Activated CD8-positive, alpha-beta memory T cell treated with anti-CD3 and anti-CD28 coated beads for 24 hours (primary cell): ENCODE results near the gene RTP5.

ENCODE experiments used
- DNase-seq: peaks from one replicate; pipeline ENCODE4 v3.0.0-alpha.2; 2020

The RTP5 gene

DNA sequence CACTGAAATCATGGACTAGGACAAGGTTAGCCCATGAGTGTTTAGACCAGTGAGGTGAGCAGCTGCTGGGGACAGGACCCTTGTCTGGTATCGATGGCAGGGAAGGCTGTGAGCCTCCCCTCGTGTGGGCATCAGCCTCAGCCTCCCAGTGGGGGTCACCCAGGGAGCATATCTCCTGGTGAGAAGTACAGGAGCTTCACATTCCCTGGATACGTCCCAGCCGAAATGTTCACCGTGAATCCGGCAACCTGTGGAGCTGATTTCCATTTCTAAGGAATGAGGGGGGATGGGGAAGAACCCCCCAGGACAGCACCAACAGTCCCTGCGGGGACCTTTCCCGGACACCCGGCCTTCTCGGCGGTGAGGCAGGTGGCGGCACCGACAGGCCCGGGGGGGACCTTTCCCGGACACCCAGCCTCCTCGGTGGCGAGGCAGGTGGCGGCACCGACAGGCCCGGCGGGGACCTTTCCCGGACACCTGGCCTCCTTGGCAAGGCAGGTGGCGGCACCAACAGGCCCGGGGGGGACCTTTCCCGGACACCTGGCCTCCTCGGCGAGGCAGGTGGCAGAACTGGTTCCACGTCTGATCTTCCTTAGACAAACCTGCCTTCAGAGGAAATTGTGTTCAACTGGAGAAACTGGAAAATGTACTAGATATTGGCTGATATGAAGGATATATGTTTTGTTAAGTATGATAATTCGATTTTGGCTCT, 21.2 kb downstream of the RTP5 start:
- DNase-seq = no peak

DNA sequence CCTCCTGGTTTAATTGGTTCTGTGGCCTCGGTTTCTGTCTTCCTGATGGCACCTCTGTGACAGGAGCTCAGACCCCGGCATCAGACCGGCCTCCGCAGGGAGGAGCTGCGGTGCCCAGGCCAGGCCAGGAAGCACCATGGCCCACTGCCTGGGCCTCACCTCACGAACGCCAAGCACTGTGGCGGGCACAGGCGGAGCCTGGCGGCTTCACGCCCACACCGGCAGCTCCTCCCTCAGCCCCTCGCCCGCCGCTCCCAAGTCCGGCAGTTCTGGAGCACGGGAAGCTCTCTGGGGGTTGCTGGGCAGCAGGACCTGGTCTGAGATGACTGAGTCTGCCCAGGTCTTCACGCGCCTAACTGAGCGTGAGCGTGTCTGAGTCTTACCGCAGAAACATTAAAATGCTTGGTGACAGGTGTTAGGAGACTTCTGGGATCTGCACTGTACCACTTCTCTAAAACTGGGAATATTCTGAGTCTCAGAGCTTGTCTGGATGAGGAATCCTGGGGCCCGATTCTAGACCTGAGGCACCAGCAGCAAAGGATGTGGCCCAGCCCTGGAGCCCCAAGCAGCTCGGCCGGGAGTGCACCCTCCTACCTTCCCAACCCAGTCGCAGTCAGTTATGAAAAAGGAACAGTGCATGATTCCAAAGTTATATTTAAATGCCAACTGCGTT, 21.9 kb downstream of the RTP5 start:
- DNase-seq = no peak

DNA sequence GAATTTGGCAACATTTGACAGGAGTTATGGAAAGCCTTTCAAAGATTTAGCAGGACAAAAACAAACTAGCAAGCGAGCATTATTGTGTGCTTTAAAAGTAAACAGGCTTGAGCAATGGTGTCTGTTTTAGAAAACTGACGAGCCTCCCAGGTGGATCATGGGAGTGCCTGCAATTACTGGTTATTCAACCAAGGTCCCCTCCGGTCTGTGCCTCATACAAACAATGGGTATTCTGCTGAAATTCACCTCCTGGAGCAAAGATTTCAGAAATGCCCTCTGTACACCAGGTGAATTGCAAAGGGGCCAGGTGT, 22.4 kb downstream of the RTP5 start:
- DNase-seq = no peak

DNA sequence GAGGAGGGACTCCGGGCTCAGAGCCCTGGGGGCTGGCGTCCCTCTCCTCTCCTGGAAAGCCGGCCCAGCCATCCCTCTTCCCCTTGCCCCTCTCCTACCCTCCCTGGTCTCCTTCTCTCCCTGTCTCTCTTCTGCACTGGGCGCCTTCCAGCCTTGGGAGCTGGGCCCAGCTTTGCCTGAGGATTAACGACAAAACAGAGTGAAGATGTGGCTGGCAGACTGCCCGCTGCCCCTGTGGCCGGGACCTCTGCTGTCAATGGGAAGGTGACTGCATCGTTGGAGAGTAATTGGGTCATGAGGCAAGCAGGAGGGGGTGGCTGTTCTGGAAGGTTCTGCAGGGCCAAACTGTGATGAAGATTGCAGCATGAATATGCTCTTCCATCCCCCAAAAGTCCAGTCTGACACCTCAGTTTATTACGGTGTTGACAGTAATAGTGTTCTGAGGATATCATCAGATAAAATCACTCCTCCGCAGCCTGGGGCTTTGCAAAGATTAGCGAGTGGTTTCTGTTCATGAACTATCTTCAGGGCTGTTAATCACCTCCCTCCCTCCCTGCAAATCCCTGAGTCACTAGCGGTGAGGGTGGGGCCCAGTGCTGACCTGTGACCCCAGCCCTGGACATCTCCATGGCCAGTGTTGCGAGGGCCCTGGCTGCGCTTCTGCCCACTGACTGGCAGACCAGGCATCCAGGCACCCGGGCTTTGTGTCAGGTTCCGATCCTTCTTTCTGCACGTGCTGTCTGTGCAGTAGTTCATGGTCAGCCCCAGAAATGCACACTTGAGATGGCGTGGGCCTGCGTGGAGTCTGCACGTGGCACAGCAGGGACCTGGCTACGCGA, 23.0 kb downstream of the RTP5 start:
- DNase-seq = no peak

DNA sequence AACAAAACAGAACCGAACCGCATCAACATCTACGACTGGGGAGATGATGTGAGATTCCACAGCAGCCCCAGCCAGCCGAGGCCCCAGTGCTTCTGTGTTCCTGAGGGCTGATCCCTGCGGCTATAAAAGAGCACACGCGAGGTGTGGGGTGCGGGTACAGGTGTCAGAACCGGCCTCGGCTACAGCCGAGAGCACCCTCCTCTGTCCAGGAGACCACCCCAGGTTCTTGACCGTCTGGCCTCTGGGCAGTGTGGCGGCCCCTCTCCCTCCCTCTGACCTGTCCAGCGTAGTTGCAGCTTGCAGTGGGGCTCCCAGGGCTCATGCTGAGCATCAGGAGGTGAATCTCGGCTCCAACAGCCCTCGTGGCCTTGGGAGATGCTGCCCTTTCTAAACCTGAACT, 23.7 kb downstream of the RTP5 start:
- DNase-seq = no peak

DNA sequence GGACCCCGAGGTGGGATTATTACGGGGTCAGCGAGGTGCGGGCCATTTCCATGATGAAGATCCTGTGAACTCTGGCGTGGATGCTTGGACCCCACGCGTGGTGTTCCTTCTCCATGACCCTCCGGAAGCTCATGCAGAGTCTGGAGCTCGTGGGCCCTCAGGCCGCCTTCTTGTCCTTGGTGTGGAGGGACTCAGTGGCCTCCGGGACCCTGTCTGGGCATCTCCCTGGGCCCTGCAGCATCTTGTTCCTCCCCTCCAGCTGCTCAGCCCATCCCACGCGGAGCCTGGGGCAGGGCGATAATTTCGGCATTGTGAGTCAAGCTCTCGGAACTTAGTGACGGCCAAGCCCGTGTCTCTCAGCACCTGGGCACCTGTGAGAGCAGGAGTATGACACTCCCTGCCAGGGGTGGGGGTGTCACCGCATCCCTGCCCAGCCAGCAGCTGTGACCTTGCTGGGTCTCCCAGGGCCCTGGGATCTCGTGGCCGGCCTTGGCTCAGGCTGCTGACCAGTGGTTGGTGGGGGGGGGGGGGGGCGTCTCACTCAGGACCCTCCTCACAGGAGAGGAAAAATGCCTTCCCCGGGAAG, 24.6 kb downstream of the RTP5 start:
- no peak for DNase-seq

DNA sequence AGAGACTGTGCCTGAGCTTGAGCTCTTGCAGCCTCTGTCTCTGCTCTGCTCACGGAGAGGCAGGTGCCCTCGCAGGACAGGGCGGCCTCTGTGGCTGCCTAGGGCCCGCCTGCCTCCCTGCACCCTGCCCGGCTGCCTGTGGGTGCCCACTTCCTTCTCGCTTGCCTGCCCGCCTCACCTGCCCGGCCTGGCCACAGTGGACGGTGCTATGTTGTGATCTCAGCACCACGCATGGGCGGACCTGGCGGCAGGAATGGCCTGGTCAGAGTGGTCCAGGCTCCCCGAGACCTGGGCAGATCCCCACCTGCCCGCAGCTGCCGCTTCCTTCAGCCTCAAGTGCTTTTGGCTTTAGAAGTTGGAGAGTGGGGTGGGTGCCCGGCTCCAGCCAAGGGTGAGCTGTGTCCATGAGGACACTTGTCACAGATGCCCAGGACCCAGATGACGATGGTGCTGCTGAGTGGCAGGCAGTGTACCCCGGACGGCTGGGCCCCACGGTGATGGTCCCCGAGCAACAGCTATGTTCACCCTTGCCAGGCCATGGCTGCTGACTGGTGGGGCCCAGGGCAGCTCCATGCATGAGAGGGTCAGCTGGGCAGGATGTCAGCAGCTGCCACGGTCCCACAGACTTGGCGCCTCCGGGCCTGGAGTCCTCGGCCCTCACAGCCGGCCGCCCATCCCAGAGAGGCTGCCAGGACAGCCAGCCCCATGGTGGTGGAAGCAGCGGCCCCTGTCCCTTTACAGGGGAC, 25.3 kb downstream of the RTP5 start:
- DNase-seq = no peak

DNA sequence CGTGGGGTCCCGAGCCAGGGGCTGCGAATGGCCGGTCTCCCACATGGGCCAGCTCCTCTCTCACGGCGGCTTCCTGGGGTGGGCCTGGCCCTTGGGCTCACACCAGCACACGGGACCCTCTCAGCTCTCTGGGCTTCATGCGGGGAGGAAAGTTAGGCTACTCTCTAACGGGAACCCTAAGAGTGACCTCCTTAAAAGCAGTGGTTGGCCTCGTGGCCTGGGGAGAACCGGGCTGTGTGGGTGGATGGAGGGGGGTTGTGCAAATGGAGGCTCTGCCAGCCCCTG, 25.8 kb downstream of the RTP5 start:
- no peak for DNase-seq

DNA sequence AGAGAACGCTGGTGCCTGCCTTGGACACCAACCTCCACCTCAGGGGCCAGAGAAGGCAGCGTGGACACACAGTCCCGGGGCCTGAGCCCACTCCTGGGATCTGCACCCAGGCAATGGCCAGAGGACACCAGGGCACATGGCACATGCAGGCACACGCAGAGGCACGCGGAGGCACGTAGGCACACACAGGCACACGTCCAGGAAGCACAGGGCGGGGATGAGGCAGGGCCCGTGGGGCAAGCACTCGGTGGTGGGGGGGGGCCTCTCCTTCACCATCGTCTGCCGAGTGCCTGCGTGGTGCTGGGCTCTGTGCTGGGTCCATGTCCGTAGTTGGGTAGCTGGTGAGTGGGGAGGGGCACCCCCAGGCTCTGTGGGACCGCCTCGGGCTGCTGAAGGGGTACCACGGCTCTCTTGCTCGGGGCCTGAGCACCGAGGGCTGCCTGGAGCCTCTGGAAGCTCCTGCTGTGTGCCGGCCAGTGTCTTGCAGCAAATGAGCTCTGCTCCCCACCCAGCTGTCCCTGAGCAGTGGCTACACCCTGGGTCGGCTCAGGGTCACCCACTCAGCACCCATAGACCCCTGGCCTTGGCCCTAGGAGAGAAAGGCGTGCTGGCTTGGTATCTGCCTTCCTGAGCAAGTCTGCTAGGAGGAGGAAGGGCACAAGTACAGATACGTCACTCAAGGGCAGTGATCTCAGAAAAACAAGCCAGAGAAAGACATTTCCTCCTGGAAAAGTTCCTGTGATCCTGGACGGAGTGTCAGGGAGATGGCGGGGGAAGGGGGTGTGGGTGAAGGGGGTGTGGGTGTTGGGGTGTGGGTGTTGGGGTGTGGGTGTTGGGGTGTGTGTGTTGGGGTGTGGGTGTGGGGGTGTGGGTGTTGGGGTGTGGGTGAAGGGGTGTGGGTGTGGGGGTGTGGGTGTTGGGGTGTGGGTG, 26.4 kb downstream of the RTP5 start:
- DNase-seq = peak; percentile 58

DNA sequence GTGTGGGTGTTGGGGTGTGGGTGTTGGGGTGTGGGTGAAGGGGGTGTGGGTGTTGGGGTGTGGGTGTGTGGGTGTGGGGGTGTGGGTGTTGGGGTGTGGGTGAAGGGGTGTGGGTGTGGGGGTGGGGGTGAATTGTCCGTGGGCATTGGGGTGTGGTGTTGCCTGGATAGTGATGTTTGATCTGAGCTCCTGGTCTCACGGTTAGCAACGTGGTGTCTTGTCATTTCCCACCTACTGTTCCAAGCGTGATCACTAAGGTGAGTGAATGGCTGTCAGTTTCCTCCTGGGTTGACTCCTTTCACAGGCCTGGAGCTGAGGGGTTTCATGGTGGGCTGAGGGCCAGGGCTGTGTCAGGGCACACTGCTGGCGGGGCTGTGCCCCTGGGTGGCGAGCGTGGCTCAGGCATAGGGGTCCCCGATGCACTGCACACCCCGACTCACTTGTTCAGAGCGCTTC, 27.2 kb downstream of the RTP5 start:
- DNase-seq = peak; percentile 50

DNA sequence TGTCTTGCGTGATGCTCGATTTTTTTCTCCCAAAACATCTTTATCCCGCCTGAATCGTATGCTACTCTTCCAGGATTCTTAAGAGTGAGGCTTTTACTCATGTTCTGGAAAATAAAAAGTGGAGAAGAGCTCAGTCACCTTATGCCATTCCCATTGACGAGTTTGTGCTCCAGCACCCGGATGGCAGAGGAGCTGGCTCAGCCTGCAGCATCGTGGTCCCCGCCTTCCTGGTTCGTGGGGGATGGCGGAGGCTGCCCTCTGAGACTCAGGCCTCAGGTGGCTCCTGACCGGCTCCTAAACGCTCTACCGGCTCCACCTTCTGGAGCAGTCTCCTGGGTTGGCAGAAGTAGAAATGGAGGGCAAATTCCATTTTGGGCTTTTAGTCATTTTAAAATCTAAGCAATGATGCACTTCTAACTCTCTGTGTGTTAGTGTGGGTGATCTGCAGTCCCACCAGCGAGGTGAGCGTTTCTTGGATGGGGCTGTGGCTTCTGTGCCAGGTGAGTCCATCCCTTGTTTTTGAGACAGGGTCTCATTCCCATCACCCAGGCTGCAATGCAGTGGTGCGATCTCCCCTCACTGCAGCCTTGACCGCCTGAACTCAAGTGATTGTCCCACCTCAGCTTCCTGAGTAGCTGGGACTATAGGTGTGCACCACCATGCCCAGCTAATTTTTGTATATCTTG, 27.8 kb downstream of the RTP5 start:
- DNase-seq = peak; percentile 42

DNA sequence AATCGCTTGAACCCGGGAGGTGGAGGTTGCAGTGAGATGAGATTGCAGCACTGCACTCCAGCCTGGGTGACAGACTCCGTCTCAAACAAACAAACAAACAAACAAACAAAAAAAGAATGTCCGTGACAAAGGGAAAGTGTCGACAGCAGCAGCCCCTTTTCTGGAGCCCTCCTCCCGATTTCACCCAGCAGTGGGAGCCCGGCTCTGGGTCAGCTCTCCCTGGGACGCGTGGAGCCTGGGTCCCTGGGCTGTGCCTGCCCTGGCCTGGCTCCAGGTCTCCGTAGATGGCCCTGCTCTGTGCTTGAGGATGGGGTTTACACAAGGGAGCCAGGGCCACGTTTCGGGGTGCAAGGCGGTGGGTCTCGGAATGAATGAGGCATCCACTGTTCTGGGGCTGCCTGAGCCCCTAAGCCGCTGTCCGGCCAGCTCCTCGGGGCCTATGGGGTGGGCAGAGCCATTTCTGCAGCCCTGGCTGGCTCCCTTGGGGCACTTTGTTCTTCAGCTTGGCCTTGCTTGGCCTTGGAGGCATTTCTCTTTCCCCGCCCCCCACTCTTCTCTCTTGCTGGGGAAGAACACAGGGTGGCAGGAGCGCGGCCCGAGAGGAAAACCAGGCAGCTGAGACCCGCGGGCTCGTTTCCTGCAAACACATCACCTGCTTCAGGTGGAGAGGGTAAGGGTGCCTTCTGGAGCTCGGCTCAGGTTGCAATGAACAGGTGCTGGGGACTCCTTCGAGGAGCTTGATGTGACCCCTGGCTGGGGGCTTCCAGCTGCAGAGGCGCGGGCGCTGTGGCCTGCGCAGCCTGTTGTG, 29.1 kb downstream of the RTP5 start:
- no peak for DNase-seq

DNA sequence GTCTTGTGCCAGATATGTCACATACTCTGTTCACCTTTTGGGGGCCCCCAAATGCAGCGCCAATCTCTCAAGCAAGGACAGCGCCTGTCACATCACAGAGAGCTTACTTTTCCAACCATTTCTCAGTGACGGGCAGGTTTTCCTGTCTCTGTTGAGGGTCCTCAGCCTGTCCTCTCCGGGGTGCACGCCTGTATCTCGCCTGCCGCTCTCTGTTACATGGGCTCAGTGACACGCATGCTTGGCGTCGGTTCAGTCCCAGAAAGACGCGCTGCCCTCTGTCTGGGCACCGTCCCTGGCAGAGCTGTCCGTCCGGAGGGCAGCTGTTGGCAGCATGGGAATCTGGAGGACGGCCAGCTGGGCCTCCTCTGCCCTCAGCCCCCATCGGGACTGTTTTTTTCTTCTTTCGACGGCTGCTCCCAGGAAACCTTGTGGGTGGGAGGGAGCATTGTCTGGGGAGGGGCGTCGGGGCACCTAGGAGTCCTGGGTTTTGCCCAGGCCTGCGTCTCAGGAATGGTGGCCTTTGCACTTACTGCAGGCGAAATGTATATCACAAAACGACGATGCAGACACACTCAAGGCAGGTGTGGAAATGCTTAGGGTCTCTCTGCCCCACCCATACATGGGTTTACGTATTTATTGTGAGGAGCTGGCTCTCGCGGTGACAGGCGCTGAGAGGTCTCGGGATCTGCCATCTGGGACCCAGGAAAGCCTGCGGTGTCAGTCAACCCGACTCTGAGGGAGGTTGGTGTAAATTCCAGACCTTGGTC, 30.9 kb downstream of the RTP5 start:
- no peak for DNase-seq

DNA sequence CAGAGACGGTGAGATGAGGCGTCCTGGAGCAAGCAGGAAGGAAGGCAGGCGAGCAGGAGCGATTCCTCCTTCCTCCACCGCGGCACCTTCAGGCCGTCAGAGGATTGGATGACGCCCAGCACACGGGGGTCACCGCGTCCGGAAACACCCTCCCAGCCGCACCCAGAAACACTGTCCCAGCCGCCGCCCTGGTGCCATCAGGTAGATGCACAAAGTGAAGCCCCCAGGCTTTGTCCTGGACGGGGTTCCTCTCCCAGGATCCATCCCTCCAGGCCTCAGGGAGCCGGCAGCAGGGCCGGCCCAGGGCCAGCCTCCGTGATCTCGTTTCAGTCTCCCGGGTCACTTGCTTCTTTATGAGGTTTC, 31.5 kb downstream of the RTP5 start:
- no peak for DNase-seq

DNA sequence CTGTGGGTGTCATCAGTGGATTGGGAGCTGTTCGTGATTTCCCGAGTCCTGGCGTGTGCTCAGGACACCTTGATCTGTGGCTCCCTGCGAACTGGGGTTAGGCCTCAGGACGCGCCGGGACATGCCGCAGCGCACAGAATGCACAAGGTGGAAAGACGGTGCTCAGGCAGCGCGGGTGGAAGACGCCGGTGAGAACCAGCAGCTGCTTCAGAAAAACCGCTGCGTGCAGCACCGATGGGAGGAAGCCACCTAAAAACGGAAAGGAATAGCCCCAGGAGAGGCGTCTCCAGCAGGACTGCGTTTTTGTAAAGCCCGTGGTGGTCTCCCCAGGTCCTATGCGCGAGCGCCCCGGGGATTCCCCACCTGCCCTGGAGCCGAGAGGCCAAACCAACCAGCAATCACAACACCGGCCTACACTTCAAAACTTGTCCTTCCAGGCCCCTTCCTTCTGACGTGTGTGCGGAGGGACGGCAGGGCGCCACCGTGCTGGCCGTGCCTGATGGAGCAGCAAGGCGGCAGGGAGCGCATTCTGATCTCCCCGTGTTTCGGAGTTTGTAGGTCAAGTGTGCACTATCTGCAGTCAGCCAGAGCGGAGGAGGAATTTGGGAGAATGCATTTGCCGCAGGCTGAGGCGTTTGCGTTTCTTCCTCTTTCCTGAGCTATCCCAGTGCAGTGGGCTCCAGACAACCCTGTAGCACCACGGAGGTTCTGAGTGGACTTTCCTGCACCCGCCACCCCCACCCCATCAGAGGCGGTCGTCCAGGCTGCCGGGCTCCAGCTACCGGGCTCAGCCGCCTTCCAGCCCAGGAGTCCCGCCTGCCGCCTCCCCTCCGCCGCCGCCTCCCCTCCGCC, 32.2 kb downstream of the RTP5 start:
- DNase-seq = no peak

DNA sequence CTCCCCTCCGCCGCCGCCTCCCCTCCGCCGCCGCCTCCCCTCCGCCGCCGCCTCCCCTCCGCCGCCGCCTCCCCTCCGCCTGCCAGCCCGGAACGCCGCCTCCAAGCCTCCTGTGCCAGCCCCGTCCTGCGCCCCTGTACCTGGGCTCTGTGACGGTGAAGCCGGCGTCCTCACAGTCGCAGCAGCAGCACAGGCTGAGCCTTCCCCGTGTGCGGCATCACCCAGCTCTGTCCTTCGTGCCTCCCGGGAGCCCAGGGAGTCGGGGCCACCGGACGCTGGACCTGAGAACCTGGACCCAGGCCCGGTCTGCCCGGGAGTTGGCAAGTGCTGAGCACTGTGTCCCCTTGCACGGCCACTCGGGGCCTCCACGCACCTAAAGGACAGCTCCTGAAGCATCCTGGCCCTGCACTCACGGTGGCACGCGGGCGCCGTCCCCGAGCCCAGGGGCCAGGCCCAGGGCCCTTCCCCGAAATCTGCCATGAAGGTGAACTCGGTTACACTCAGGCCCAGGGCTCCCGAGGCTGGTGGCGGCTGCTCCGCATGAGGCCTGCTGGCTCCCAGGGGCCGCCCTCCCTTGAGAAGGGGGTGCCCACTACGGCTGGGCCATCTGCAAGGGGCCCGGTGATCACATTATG, 32.9 kb downstream of the RTP5 start:
- no peak for DNase-seq

DNA sequence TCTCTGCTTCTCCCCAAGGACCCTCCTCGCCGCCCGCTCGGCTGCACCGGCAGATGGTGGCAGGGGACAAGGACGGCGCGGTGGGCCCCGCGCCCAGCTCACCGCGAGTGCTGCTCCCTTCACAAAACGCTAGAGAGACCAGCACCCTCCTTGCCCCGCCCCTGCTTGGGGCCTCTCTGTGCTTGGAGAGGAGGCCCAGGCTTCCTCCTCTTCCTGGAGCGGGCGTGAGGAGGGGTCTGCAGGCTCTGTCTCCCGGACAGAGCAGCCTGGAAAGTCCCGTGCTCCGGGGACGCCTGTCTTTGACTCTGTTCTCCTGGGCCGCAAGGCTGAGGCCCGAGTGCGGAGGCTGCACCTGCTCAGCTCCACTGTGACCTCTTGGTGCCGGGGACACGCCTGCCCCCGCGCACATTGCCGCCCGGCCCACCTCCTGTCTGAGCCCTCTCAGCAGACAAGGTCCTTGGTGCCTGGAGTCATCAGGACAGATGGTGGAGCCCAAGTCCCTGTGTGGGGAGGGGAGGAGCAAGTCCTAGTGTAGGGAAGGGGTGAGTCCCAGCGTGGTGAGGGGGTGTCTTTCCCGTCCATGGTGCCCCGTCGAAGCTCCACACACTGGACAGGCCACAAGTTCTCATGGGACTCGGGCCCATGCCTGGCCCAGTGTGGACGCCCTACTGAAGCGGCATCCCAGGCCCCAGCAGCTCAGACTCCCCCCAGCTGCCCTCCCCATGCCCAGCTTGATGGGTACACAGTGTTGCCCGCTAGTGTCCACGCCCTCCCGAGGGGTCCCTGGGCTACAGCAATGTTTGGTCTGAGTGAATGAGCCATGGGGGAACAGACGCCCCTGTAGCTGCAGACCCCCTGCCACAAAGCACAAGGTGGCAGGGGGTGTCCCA, 33.8 kb downstream of the RTP5 start:
- no peak for DNase-seq
